ENCODE results near the gene QKI.
A peak's percentile ranks its signal among the peaks of the same experiment; 100 is the strongest.

QKI gene

DNA sequence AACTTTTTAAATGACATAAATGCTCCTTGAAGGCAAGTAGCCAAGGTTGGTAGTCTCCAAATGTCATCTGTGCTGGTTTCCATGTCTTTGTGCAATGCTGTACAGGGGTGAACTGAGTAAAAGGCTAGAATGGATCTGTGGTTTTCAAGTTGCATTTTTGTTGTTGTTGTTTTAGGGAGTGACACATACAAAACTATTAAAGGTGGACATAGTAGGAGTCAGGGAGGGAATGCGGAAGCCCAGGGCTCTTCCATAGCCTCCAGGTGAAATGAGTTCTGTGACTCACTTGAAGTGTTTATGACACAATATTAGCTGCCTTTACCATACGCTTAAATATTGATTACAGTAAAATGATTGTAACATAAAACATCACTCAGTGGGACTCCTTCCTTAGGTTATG lies 22.5 kb upstream of the QKI start:
- DNase-seq (ENCODE audit: low read depth) = no peak

DNA sequence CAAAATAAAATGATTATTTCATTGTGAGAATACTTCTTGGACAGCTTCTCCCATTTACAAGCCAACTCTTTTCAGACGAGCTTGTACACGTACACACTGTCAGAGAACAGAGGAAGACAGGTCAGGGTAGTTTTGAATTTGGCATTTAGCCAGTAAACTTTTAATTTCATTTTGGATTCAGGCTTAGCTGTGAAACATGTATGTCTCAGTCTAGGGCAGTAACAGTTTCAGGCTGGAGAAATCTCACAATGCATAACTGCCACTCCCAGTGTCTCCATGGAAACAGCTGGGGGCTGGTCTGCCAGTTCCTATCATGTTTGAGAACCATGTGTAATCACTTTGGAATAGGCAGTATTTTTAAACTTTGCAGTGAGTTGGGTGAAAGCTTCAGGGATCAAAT lies 22.0 kb upstream of the QKI start:
- no peak for DNase-seq (ENCODE audit: low read depth)

DNA sequence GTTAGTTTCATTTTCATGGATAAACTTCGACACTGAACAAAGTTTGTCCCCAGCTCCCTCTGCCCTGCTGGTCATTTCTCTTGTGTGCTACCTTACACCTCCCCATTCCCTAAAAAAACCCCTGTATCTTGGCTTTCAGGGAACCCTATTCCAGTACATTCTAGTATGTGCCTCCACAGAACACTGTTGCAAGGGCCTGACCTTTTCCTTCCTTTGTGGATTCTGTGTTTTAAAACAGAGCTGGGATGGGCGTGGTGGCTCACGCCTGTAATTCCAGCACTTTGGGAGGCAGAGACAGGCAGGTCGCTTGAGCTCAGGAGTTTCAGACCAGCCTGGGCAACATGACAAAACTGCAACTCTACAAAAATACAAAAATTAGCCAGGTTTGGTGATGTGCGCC lies 20.6 kb upstream of the QKI start:
- no peak for DNase-seq (ENCODE audit: low read depth)

DNA sequence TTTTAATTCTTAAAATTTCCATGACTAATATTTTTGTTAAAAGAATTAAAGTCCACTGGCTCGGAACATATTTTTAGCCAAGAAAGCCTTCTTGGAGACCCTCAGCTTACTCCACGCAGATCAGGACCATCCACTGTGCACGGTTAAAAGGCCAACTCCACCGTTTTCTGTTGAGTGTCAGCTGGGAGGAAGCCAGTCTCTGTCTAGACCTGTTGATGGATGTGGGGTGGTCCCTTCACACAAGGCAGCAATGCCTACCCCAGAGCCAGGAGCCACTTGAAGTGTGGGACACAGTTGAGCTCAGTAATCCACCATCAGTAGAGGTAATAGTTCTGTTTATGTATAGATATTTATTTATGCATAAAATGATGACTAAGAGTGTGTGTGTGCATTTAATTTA lies 19.9 kb upstream of the QKI start:
- DNase-seq (ENCODE audit: low read depth) = no peak

DNA sequence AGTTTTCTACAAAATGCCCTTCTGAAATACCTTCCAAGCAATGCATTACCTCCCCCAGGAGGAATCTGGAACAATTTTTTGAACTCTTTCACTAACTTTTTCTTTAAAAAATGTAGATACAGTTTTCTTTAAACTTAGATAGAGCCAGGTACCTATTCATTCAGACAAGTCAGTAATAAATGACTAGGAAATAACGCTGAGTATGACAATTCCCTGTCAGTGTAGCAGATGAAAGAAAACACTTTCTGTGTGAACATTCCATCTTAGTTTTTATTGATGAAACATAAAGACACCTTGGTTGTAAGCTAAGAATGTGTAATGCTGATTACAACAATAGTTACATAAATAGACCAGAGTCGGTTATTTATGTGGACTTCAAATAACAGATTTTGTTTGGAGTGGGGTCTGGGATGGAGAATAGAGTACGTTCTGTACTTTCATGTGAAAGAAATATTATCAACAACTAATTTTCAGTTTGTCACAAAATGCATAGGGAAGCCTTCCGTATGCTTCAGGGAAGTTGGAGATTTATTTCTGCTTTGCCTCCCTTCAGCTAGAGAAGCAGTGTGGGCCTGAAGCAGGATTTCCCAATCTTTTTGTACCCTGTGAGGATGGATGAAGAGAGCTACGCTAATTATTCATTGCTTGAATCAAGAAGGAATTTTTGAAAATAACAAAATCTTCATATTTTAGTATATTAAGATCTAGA lies 19.2 kb upstream of the QKI start:
- no peak for DNase-seq (ENCODE audit: low read depth)

DNA sequence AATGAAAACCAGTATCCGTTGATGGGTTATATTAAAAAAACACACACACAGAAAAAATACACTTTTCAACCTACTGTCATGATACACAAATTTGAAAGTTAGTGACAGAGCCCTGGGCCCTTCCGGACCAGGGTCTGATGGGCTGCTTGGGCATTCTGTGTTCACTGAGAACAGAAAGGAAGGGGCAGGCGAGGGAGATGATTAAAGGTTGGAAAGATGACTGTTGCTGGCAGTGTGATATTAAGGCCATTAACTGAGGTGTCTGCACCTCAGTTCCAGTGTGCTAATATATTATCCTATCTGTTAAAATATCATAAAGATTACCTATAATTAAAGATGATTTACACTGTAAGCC lies 18.7 kb upstream of the QKI start:
- no peak for DNase-seq (ENCODE audit: low read depth)

DNA sequence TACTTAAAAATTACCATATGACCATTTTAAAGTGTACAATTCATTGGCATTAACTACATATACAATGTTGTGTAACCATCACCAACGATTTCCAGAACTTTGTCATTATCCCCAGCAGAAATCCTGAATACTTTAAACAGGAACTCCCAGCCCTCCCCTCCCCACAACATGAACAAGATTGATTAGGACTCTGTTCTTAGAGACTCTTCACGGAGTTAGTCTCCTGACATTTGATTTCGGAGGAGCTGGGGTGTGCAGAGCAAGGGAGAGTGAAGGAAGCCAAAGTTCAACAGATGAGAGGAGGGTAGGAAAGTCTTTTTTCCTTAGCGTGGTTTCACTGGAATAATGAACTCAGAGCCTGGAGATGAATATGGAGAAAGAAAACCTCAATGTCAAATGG lies 17.2 kb upstream of the QKI start:
- DNase-seq (ENCODE audit: low read depth) = no peak

DNA sequence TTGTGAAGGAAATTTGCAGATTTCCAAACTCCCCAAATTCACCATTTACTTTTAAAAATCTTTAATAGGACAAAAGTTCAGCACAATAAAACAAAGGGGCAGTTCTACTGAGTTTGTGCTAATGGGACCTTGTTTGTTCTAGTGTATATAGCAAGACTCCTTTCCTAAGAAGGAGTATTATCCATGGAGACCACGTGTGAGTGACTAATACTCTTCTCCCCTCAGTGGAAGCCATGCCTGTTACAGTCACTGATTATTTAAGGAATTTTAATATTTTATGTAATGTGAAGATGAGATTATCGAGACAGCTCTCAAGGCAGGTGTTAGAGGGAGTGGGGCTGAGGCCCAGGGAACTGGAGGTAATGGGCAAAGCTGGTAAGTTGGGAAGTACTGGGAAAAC lies 16.4 kb upstream of the QKI start:
- no peak for DNase-seq (ENCODE audit: low read depth)

DNA sequence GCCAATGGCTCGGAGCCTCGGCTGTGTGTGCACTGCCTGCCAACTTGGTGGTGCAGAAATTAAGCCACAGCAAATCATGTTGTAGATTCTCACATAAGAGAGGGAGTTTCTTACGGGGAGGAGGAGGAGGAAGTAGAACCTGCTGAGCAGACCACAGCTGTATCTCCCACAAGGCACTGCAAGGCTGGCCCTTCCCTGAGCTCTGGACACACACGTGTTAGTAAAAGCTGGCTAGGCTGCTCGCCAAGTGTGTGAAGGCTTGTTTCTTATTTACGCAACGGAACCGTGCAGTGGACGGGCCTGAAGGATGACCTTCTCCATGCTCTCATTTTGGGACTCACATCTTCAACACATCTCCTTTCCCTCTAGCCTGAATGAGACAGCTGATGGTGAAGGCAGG lies 15.7 kb upstream of the QKI start:
- DNase-seq (ENCODE audit: low read depth) = no peak

DNA sequence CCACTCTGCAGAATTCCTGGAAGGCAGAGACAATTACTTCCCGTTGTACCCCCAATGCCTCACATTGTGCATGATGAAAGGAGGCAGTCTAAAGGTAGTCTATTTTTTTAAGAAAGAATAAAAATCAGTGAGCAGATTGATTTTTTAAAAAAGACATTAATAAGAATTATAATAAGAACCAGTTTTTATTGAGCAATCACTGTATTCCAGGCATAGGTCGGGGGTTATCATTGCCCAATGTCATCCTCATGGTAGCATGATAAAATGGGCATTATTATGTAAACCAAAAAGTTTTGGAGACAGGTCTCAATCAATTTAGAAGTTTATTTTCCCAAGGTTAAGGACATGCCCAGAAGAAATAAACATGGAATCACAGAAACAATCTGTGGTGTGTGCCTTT lies 14.0 kb upstream of the QKI start:
- DNase-seq (ENCODE audit: low read depth) = no peak

DNA sequence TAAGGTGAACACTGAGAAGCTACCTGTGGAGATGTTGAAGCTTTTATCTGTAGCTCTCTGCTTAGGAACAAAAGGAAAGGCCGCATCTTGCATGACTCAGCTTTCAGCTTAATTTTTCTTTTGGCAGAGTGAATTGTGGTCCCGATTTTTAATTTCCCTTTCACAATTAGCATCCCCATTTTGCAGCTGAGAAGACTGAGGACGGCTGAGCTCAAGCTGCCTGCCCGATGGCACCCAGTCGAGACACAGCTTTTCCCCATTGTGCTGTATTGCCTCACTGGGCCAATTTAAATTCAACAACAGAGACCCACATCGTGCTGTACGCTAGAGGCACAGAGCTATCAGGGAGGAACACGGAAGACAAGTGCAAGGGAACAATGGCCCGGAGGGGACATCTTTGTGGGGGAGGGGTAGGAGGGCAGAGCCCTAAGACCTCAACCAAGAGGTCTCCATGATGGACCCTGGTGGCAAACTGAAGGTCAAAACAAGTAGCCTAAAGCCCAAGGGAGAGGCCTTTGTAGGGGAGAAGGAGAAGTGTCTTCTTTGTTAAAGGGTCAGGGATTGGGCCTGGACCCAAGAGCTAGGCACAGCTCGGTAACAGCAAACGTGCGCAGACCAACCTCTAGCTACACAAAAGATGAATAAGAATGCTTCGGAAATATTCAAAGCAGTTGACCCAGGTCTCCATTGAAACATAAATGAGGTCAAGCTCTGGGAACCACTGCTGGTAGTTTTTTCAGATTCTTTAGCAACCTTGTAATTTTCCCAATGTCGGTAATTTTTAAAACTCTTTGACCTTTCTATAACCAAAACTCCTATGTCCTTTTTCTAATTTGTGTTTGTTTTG lies 13.3 kb upstream of the QKI start:
- DNase-seq (ENCODE audit: low read depth) = no peak

DNA sequence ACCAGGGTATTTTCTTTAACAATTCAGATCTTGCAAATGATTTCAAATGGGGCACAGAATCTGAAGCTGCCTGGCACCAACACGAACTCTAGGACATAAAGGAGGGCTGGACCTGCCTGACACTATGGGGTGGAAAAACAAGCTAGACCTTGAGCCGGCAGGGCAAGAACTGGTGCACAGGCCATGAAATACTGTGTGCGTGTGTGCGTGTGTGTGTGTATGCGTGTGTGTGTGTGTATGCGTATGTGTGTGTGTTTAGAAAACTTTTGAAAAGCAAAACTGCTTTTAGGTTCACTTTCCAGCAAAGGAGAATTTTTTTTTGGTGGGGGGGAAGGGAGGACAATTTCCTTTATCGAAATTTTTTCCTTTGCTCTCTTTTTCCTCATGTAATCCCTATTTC lies 11.9 kb upstream of the QKI start:
- no peak for DNase-seq (ENCODE audit: low read depth)

DNA sequence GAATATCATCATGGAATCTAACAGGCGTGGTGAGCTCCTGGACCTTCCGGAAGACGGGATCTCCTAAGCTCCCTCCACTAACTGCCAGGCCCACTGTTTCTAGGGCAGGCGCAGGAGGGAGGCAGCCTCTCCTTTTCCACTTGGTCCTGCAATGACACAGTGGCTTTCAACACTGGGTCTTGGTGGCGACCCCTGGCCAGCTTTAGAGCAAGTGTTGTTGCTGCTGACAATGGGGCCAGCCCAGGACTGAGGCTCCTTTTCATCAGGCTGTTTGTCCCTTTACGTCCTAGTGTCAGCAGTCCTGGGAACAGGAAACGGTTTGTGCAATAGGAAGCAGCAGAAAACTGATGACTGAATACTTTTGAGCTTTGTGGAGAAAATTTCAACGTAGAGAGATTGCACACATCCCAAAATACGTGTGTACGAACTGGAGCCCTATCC lies 9.7 kb upstream of the QKI start:
- no peak for DNase-seq (ENCODE audit: low read depth)

DNA sequence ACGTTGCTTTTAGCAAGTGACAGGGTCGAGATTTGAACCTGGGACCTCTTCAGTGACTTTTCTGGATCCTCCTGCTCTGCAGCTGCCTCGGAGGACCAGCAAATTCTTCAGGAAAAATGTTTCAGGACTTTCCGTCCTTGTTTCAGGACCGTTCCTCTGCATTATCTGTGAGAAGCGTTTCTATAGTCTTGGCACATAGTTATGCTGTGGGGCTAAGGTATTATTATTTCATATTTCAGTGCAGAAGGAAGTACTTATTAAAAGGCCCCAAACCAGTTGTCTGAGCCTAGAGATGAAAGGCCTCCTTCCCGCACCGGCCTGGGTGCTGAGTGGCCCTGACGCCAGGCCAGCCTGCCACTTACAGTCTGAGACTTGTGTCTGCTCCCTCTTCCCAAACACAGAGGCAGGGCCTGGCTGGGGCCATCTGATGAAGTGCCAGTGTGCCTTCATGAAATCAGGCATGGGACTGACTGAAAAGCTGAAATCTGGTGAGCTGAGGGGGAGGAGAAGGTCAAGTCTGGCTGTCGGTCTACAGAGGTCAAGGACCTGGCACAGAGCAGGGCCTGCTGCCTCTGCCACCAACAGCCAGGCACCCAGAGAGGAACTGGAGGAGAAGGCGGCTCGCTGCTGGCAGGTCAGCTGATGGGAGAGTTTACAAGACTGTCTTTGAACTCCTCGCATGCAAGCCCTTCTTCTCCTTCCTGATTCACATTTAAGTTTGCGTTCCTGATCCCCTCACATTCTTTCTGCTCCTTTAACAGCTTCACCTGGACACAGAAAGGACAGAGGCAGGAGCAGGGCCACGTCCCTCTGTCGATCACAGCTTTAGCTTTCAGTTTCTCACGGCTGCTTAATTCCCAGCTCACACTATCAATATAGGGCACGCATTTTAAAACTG lies 8.9 kb upstream of the QKI start:
- DNase-seq (ENCODE audit: low read depth) = no peak

DNA sequence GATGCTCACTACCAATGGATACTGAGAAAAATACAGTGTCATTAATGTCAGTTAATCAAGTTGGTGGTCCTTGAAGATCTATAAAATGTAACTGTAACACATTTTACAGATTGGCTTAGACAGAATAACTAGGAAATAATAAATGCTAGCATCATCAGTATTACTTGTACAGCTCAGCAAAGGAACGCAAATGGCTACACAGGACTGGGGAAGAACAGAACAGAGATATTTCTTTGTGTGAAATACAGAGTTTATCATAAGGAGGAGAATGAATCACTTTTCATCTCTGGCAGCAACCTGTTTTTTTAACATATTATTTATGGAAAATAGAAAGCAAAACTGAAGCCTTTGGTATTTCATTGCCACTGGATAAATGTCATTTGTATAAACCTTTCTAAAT lies 8.2 kb upstream of the QKI start:
- DNase-seq (ENCODE audit: low read depth) = no peak

DNA sequence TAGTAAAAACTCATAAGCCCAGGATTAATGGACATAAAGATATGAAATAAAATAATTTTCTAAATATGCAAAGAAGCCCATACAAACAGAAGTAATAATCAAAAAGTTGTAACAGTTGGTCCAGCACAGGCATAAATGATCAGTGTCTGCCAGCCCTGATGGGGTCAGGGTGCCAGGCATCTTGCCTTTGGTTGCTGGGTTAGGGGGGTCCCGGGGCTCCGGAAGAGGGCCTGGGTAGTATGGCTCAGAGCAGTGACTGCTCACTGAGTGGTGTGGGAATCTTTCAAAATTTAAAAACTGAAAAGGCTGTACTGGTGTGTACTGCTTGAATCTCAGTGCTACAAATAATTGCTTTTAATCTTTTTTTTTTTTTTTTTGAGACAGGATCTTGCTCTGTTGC lies 7.7 kb upstream of the QKI start:
- DNase-seq (ENCODE audit: low read depth) = no peak

DNA sequence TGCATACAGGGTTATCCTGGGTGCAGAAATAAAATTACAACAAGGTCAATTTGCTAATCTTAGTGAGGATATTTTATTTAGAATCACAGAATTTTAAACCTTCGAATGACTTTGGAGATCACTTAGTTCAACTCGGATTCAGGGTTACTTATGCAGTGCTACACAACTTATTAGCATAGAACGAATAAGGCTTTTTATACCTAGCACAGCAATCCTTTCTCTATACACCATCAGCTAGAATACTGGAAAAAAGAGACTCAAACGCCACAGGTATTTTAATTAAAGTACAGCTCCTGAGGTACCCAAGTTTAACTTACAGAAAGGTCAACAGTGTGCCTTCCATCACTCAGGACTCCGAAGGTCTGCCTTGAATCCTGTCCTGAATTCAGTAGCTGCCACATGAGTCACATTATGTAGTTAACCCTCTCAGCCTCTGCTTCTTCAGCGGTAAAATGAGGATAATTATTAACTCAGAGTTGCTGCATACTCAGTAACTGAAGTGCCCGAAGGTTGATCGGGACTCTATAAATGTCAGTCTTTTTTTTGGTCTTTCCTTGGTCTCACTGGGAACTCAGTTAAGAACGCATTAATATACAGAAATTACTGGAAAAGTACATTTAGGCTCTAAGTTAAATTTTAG lies 6.0 kb upstream of the QKI start:
- no peak for DNase-seq (ENCODE audit: low read depth)

DNA sequence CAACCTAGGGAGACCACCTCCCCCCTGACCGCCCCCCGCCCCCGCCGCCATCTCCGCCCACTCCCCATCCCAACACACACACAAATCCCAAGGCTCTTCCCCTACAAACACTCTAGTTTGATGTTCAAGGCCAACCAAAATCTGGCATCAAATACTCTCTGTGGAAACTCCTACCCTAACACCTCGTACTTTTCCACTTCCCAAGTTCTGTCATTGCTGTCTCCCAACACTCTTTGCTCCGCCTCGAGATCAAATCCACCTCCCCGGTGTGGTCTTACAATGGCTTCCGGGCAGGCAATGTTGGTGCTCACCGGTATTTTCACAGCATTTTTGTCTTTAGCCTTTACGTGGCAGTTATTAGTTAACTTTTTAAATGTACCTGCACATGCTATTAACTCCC lies 4.8 kb upstream of the QKI start:
- DNase-seq (ENCODE audit: low read depth) = no peak

DNA sequence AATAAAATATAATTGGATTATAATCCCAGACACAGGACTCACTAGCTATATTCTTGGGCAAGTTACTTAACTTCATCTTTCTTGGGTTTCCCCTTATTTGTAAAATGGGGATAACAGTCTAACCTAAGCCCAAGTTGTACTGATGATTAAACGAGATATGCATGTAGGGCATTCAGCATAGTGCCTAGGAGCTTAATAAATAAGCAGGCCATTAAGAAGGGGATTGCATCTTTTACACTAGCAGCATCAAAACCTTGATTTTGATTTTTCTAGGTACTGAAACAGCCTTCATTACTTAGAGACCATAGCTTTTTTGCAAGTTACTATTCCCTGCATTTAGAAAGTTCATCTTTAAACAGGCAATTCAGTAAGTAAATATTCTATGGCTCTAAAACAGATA lies 2.2 kb upstream of the QKI start:
- DNase-seq (ENCODE audit: low read depth) = no peak

DNA sequence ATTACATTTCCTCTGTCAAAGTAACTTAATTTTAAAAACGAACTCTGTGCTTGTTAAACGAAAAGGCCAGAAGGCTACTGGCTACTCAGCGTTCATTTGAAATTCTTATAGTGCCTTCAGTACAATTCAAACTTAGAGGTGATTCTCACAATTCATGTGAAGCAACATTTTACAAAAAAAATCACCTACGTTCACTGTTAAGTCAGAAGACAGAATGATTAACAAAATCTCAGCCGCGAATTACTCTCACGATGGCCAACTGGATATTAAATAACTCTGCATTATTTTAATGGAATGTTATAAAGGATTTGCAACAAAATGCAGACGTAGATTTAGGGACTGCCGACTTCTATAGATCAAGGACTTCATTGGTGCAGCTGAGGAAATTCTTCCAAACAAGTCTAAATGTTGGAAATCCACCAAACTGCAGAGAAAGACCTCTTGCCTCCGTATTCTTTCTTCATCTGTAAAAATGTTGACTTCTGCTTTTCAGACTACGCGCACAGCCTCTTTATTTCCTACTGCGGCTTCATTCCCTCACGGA lies 1.6 kb upstream of the QKI start:
- no peak for DNase-seq (ENCODE audit: low read depth)

DNA sequence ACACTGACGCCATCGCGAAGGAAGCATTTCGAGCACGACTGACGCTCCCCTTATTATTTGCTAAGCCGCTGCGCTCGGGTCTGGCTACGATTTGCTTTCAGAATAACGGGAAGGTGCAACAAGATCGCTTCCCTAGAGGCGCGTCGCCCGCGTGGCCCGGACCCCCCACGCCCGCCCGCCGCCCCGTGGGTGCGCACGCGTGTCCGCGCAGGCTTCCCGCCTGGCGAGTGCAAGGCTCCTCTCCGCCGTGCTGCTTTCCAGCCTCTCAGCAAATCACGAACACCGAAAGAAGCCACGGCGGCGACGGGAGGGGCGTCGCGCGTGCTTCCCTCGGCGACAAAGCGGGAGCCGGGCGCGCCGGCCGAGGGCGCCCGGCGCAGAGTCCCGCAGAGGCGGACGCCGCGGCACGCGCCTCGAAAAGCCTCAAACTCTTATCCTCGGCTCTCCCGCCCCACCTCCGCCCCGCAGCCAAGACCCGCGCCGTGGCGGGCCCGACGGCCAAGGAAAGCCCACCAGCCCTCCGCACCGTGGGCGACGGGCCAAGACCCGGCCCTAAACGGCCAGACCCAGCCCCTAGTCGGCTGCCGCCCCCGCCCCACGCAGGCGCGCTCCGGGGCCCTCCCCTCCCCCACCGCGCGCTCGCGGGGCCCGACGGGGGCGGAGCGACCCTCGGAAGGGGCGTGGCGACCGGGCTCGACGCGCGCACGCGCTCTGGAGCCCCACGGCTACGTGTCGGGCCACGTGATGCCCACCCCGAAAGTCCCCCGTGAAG lies 987 bp upstream of the QKI start:
- DNase-seq (ENCODE audit: low read depth) = peak; percentile 76
